GM10847 (cell line): ENCODE results near the gene SOCS6.

Source experiments
- POLR2A ChIP-seq: IDR thresholded peaks from 2 replicates; pipeline ENCODE4 v1.6.1; 2011; ENCODE audit not compliant: insufficient read length; ENCODE audit errors: extremely low read depth

Gene SOCS6

DNA sequence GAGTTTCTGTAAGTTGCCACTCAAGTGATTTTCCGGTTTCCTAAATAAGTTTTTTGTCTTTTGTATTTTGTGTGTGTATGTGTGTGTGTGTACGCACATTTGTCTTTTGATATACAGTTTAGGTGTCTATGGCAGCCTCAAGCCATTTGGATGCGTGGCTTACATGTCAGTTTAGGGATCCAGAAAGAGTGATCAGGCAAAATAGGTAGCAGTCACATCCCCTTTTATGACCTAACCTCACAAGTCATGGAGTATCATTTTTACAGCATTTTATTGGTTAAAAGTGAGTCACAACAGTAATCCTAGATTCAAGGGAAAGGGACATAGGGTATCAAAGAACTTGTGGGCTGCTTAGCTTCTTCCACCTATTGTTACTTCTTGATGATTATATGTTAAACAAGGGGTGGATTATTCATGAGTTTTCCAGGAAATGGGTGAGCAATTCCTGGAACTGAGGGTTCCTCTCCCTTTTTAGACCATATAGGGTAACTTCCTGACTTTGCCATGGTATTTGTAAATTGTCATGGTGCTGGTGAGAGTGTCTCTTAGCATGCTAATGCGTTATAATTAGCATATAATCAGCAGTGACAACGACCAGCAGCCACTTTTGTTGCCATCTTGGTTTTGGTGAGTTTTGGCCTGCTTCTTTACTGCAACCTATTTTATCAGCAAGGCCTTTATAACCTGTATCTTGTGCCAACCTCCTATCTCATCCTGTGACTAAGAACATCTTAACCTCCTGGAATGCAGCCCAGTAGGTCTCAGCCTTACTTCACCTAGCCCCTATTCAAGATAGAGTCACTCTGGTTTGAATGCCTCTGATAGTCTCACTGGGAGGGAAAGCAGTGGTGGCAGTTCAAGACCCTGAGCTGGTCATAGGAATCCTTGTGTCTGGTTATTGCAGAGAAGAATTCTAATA, 8.6 kb upstream of the SOCS6 start:
- no peak for TF ChIP-seq POLR2A

- no peak for TF ChIP-seq POLR2A
These were observed 3.7 kb upstream of the SOCS6 start for GRCh38 chr18:70284976-70285620.

GRCh38 chr18:70287731-70288130, 1.1 kb upstream of the SOCS6 start:
- TF ChIP-seq POLR2A = no peak

GRCh38 chr18:70288171-70288850, 534 bp upstream of the SOCS6 start:
- no peak for TF ChIP-seq POLR2A

- TF ChIP-seq POLR2A = no peak
These were observed 787 bp downstream of the SOCS6 start for GRCh38 chr18:70289351-70290312.

DNA sequence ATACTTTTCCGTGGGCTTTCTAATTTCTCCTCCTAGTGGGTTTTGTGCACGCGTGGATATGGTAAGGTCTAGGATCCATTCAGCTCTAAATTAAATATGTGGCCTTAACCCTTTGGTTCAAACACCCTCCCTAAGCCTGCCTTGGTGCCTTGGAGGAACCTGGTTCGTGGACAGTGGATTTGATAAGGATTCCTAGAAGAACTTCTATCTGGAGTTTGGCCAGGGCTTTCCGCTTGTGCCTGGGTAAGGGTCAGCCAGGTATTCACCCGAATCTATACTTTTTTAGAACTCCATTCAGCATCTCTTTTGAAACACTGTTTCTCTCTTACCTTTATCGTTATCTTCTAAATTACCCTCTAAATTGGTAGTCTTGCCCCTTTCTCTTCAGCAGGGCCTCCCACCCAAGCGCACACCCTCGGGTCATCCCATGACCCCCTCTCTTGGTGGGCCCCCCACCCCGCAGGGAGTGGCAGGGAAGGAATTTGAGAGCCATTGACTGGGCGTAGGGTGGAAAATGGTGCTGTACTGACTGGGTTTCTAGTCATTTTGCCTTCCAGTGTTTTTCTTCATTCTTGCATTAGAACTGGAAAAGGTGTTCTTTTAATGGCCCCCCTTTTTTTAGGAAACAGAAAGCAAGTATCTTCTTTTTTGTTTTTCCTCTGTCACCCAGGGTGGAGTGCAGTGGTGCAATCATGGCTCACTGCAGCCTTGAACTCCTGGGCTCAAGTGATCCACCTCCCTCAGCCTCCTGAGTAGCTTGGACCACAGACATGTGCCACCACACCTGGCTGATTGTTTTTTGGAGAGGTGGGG, 1.8 kb downstream of the SOCS6 start:
- no peak for TF ChIP-seq POLR2A

- no peak for TF ChIP-seq POLR2A
These were observed 2.4 kb downstream of the SOCS6 start for GRCh38 chr18:70291295-70291574.

GRCh38 chr18:70292628-70293027, 3.8 kb downstream of the SOCS6 start:
- no peak for TF ChIP-seq POLR2A

- no peak for TF ChIP-seq POLR2A
These were observed 4.3 kb downstream of the SOCS6 start for GRCh38 chr18:70293166-70293565.

- no peak for TF ChIP-seq POLR2A
These were observed 5.8 kb downstream of the SOCS6 start for GRCh38 chr18:70294471-70295191.

GRCh38 chr18:70295192-70296188, 6.6 kb downstream of the SOCS6 start:
- no peak for TF ChIP-seq POLR2A

DNA sequence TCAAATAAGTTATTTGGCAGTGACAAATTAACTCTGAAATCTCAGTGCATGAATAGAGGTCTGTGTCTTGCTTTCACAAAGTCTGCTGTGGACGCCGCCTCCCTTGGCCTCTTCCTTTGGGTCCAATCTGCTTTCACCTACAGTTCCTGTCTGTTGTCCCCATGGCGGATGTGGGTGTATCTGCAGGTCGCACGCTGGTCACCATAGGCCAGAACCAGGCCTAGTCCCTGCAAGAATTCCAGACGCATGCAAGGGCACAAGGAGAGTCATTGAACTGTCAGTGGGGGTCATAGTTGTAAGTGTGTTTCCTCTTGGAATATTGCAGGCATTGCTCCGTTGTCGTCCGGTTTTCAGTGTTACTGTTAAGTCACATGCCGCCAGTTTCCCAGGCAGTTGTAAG, 7.4 kb downstream of the SOCS6 start:
- TF ChIP-seq POLR2A = no peak
